Pancreas (tissue), 10 donors: ENCODE results near the gene UBA52. TPM values are rescaled to one million over a fixed set of nuclear protein-coding genes. Genes with fewer than 3 reads are reported as not detected.

Experiments used
- ATAC-seq, 4 donors: fragments of 200-7000 bp; cut with Tn5 transposase; one replicate each; pipeline versions ENCODE4 v1.8.0 to v1.9.1; 2020; ENCODE audit warnings: mild to moderate bottlenecking in 4 of 4, moderate library complexity in 4 of 4
- DNase-seq, 6 donors: peaks; one replicate each; pipeline ENCODE4 v3.0.0-alpha.2; 2020
- FAIRE-seq: peaks from 2 replicates; lab custom pipeline; 2012; peaks lifted over from hg19 to GRCh38; lab: Jason Lieb, UNC
- H3K27ac ChIP-seq, 4 donors: fragments of 200-600 bp; sonication (generic); 1 replicate in 3 of 4; 2 replicates in 1 of 4; pipeline versions ENCODE4 v1.5.0 to v1.8.0; 2020
- H3K27me3 ChIP-seq, 4 donors: fragments of 200-600 bp; one replicate each; pipeline ENCODE4 v1.8.0; 2021
- H3K36me3 ChIP-seq, 3 donors: fragments of 200-600 bp; sonication (generic) in 1 of 3; one replicate each; pipeline versions ENCODE4 v1.5.0 to v1.8.0; 2020 to 2021
- H3K4me1 ChIP-seq, 3 donors: fragments of 200-600 bp; one replicate each; pipeline ENCODE4 v1.8.0; 2021
- H3K4me3 ChIP-seq, 4 donors: fragments of 200-600 bp; sonication (generic) in 2 of 4; one replicate each; pipeline versions ENCODE4 v1.5.0 to v1.8.0; 2020 to 2021
- H3K9me3 ChIP-seq, 4 donors: fragments of 200-600 bp; one replicate each; pipeline ENCODE4 v1.8.0; 2021
- CTCF ChIP-seq, 4 donors: fragments of 200-600 bp; sonication (generic) in 3 of 4; IDR thresholded peaks; one replicate each; pipeline versions ENCODE4 v1.5.0 to v1.8.0; 2021; ENCODE audit warnings: antibody characterized with exemption in 4 of 4
- WGBS, 2 donors: extraction: QIAGEN DNeasy Blood & Tissue Kit; methylation state at CpG; one replicate each; pipeline ENCODE4 v1.1.7; 2013; 5-methylcytosine and 5-hydroxymethylcytosine counted together
- intact Hi-C, 3 donors: fragments of 100-400 bp; cut with DNase I; formaldehyde crosslinking; loops; one replicate each; pipeline versions ENCODE4 v1.11.1 to v1.14.2; 2022
- polyA plus RNA-seq, 2 donors: library from polyadenylated mRNA; stranded (reverse); fragments of 200-250 nt; gene quantifications; one replicate each; pipeline ENCODE4 v1.2.3, GENCODE V29; 2013
- total RNA-seq, 6 donors: library from RNA; stranded (reverse); fragmentation: NEBNext Ultra II Directional in 4 of 6; extraction: Animal tissue kit (Norgen Biotek cat#: 25700) in 4 of 6; gene quantifications; one replicate each; pipeline versions ENCODE4 v1.2.1 to v1.2.4, GENCODE V29; 2021 to 2023
- donor health status: healthy with polysubstance abuse.
- donor health status: DM: no; HTN: no; CAD: no; lungs with moderate emphysema.
- donor health status: DM: no; HTN: no; CAD: no.
- donor health status: control.
- donor health status: control.
- donor health status: Bipolar disorder and iron deficiency.
- donor health status: DM: yes; HTN: yes; CAD: no.
- donor health status: DM: no; HTN: no; CAD: no.
- donor health status: DM: no; HTN: no; CAD: no.
- donor health status: DM: yes; HTN: yes; CAD: no.

UBA52 gene
- total and polyA plus RNA-seq, 8 donors: 402 to 838 (median 674) TPM

DNA sequence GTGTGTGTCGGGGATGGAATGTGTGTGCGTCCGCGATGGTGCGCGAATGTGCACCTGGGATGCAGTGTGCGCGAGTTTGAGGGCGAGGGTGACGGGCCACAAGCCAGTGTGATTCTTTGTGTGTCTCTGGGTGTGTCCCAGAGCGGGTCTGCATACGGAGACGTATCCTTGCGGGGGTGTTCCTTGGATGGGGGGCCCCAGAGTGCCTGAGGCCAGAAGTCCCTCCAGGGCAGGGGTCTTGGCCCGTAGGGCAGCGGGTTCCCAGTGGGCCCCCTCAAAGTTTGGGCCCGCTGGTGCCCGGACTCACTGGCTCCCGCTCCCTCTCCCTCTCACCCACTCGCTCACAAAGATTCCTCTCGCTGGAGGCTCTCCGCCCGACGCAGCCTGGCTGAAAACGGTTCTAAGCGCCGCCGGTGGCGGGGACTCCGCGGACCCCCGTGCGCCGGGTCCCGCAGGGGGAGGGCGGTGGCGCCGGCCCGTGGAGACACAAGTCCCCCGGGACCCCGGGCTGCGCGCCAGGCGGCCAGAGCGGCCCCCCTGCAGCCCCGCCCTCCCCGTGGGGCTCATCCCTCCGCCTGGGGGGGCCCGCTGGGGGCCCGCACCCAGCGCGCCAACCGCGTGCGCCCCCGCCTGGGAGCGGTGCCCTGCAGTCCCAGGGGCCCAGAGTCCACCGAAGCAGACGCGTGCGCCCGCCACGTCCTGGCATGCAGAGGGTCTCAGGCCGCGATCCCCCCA, 34.1 kb downstream of the UBA52 start:
- Histone ChIP-seq H3K4me1 (peaks cover 0 to 5% (median 0%) of the 10 kb centered on the region in 3 donors), H3K4me3 (peak overlapping the region in 2 of 4 donors; percentile 5 to 16), H3K36me3 (no peaks in the 10 kb centered on the region), H3K27ac (no peak overlapping the region), H3K27me3 (peaks cover 0 to 29% (median 6%) of the 10 kb centered on the region in 4 donors), H3K9me3 (no peaks in the 10 kb centered on the region)
- intact Hi-C loops: no loop called here
- FAIRE-seq: no peak
- DNase-seq: no peak
- TF ChIP-seq CTCF (IDR thresholded peaks at IDR 0.05): no peak
- no peak for ATAC-seq
- 3 to 4% methylated on average over 51 to 65 of the region's 65 CpGs for WGBS, 2 donors

DNA sequence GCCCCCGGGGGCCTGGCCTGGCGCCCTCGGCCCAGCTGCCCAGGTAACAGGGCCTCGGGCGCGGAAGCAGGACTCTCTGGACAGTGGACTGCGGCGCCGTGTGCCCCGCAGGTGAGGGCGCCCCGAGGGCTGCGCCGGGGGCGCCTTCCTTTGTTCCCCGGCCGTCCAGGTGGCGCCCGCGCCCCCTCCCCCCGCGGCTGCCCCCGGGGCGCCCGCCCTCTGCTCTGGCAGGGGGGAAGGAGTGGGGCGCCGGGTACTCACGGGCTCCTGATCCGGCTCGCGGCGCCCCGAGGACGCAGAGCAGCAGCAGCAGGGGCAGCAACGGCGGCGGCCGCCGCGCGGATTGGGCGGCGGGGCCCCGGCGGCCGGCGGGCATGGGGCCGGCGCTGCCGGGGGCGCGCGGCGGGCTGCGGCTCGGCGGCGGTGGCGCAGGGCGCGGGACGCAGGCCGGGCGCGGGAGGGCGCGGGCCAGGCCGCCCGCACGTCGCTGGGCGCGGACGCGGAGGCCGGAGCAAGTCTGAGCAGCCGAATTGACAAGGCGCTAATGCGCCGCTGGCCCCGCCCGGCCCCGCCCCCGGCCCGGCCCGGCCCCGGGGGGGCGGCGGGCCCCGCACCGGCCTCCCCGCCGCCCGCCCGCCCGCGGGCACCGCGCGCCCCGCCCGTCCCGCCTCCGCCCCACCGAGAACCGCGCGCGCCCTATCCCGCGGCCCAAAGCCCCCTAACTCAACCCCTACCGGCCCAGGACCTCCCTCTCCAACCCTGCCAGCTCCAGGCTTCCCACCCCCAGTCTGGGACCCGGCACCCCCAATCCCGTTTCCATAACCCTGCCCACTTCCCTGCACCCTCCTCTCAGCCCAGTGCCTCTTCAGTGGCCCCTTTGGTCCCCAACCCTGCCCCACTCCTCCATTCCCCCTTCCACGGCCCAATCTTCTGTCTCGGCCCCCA, 34.9 kb downstream of the UBA52 start, which contains the start of gene CRLF1:
CRLF1 (minus strand) TSS at position 519 of the 945 bp plus-strand sequence; CDS start at position 376, 143 bp downstream.
- peak in 1 of 4 donors; percentile 37 for ATAC-seq
- no peak for DNase-seq

DNA sequence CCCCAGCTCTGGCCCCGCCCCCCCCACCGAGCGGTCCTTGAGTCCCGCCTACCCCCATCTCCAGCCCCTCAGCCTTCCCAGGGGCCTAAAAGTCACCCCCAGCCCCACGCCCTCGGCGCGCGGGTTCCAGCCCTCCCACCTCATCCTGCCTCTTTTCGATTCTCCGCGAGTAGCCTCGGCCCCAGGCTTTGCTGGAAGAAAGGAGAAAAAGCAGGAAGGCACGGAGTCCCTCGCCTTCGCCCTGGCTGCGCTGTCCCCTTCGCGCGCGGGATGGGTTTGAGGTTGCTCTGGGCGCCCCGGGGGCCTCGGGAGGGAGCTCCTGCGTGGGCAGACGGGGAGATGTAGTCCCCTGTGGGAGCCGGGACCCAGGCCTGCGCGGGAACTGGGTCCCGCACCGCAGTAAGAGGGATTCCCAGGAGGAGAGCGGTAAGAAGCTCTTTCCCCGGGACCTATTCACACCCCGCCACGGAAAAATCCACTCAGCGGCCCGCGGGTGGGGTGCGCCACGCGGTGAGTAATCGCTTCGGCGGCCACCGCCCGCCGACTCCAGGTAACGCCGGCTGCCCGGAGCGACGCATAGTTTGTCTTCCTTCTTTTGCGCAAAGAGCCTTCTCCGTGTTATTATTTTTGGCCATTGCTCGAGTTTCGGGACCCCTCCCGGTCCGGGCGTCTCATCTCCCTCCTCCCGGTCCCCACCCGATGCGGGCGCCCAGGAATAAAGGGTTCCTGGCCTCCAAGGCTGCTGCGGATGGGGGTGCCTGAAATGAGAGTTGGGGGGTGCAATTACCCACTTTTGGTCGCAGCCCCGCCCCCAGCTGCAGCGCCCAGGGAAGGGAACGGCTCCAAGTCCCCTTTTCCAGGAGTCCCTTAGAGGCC, 35.8 kb downstream of the UBA52 start:
- H3K27me3 ChIP-seq: peaks cover 0 to 29% (median 11%) of the 10 kb centered on the region in 4 donors
- no peak for ATAC-seq
- FAIRE-seq: no peak
- H3K4me3 ChIP-seq: no peak overlapping the region
- no peak for DNase-seq
- no peak overlapping the region for H3K27ac ChIP-seq
- WGBS, 2 donors: 3% methylated on average over 66 to 68 of the region's 68 CpGs
- TF ChIP-seq CTCF (IDR thresholded peaks at IDR 0.05): no peak
- no peaks in the 10 kb centered on the region for H3K36me3 ChIP-seq
- no peaks in the 10 kb centered on the region for H3K9me3 ChIP-seq
- intact Hi-C loops: no loop called here
- peaks cover 0 to 12% (median 0%) of the 10 kb centered on the region in 3 donors for H3K4me1 ChIP-seq

More for the DNA sequence above, 34.9 kb downstream of the UBA52 start, which contains the start of gene CRLF1:
- FAIRE-seq: no peak
- H3K9me3 ChIP-seq: no peaks in the 10 kb centered on the region
- WGBS, 2 donors: 1 to 2% methylated on average over 27 to 112 of the region's 116 CpGs
- peaks cover 0 to 8% (median 0%) of the 10 kb centered on the region in 3 donors for H3K4me1 ChIP-seq
- peak within 1 kb of the TSS in 2 of 4 donors; percentile 5 to 16 for H3K4me3 ChIP-seq
- no peaks in the 10 kb centered on the region for H3K36me3 ChIP-seq
- intact Hi-C loops: no loop called here
- H3K27ac ChIP-seq: no peak within 1 kb of the TSS
- no peak for TF ChIP-seq CTCF (IDR thresholded peaks at IDR 0.05)
- H3K27me3 ChIP-seq: peaks cover 0 to 29% (median 8%) of the 10 kb centered on the region in 4 donors

DNA sequence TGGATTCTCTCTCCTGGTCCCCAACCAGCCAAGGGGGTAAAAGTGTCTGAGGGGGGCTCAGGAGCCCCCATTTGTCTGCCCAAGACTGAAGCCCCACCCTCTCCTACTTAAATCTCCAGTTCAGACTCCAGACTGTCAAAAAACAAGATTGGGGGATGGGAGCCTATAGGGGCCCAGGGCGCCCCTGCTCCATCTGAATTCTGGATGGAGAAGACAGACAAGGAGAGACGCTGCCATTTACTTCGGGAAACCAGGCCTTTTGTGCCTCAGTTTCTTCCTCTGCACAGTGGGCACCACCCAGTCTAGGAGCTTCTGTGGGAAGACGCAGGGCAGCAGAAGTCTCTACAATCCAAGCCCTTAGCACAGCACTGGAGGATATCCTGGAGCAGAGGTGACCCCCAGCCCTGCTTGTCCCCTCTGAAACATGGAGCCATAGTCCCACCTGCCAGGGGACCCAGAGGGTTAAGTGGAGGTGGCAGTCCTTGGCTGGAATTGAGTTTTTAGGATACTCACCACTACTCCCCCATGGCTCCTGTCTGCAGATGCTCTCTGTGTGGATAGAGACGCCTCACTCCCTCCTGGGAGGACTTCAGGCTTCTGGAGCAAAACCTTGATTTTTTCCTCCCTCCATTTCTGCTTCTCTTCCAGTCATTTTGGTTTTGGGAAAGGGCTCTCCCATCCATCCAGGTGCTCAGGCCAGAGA, 36.6 kb downstream of the UBA52 start:
- H3K4me3 ChIP-seq: no peak overlapping the region
- no peaks in the 10 kb centered on the region for H3K9me3 ChIP-seq
- no peak for ATAC-seq
- intact Hi-C loops: no loop called here
- peaks cover 0 to 29% (median 11%) of the 10 kb centered on the region in 4 donors for H3K27me3 ChIP-seq
- H3K4me1 ChIP-seq: peaks cover 0 to 12% (median 0%) of the 10 kb centered on the region in 3 donors
- TF ChIP-seq CTCF (IDR thresholded peaks at IDR 0.05): no peak
- WGBS, 2 donors: 34 to 40% methylated on average over 5 of the region's 5 CpGs
- no peaks in the 10 kb centered on the region for H3K36me3 ChIP-seq
- no peak for DNase-seq
- FAIRE-seq: no peak
- H3K27ac ChIP-seq: no peak overlapping the region
